HS-27A (cell line): ENCODE results near the gene TBXAS1.

ENCODE experiments used
- DNase-seq: peaks from one replicate; pipeline ENCODE4 v3.0.0-alpha.2; 2012; ENCODE audit warnings: low read depth, missing footprints

The TBXAS1 gene

DNA sequence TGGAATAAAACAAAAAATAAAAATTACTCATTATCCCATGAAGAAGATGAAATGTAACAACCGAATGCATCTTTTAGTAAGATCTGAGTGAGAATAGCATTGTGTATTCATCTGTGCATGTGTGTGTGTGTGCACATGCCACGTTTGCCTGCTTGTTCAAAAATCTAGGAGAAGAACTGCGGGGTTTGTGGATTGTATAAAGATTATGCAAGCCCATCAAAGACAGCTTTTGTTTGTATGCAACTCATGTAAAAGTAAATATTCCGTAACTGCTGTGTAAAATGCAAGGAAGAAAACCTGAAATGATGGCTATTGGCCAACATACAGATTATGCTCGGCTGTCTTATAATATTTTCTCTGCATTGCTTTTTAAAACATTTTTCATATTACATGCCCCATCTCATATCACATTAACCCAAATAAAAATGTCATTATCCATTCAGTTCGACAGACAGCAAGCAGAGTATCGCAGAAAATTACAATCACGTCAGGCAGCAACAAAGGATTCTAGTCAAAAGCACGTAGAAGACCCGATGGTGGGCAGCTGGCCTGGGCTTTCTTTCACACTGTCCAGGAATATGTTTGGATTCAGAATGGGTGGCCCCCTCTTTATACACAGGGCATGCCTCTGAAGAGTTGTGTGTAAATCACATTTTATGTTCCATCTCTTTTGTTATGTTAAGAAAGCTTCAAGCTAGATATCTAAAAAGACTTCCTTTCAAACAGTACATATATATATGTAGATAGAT, 119.7 kb downstream of the TBXAS1 start:
- no peak for DNase-seq

DNA sequence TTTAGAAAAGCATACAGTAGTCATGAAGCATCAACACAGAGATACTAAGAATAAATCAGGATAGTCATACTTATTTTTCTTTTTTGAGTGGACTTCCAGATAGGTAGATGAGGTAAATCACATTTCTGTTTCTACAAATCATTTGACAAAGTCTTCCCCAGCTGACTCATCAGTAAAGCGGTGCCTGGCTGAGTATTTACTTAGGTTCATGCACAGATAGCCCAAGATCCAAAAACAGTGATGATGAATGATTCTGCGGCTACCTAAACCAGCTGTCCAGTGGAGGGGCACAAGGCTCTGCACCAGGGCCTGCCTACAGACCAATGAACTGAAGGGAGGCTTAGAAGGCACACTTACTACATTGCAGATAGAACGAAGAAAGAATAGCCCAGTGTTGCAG, 120.6 kb downstream of the TBXAS1 start:
- DNase-seq = no peak

DNA sequence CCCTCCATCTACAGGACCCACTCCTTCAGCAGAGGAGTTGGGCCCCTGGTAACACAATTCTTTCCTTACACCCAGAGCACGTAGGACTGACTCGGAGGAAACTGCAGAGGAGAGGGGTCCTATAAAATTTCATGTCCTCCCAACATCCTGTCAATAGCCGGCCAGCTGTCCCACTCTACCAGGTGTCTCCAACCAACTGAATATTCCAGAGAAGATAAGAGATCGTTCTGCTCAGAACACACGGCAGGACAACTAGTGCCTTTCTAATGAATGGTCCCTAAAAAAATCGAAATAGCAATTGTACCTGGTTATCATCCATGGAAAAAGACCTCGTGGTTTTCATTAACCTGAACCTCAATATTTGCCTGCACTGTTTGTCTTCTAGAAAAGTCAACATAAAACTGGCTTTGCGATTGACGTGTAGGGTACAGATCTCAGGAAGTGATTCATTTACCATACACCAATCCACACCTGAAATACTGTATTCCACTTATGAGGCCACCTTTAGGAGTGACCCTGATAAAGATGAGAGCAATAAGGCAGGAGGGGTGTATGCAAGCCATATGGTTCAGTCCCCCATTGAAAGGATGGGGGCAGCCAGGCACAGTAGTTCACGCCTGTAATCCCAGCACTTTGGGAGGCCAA, 121.9 kb downstream of the TBXAS1 start:
- DNase-seq = no peak

DNA sequence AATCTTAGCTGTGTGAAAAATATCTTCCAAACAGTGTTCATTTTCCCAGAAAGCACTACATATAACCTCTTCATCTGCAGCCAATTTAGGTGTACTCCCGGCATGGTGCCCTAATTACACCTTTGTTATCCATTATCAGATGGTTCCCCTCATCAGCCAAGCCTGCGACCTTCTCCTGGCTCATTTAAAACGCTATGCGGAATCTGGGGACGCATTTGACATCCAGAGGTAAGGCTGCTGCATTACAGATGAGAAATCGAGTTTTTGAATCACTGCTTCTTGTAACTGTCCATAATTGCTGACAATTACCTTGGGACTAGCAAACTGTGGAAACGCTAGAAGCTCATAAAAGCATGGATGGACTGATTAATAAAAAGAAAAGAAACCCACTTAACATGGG, 124.2 kb downstream of the TBXAS1 start:
- no peak for DNase-seq

DNA sequence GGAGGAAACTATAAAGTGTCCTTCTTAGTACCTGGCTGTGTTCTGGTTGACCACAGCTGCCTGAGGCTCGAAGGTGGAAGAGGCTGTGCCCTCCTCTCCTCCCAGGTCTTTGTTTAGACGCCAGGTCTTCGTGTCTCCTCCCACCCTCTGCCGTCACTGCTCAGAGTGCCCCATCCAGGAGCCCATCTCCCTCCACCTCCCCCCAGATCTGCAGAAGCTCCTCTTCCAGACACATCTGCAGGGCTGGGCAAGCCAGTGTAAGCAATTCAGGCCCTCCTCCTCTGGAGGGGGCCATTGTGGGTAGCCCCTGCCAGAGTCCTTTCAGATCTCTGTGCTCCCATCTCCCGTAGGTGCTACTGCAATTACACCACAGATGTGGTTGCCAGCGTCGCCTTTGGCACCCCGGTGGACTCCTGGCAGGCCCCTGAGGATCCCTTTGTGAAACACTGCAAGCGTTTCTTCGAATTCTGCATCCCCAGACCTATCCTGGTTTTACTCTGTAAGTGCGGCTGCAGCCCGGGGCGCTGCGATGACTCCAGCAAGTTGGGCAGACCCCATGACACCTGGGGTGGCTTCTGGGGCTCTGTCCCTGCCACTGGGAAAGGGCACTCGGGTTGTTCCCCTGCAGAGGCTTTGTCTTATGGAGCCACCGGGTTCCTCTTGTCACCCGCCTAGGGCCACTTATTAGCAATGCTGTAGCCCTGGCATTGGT, 126.2 kb downstream of the TBXAS1 start:
- DNase-seq = no peak

DNA sequence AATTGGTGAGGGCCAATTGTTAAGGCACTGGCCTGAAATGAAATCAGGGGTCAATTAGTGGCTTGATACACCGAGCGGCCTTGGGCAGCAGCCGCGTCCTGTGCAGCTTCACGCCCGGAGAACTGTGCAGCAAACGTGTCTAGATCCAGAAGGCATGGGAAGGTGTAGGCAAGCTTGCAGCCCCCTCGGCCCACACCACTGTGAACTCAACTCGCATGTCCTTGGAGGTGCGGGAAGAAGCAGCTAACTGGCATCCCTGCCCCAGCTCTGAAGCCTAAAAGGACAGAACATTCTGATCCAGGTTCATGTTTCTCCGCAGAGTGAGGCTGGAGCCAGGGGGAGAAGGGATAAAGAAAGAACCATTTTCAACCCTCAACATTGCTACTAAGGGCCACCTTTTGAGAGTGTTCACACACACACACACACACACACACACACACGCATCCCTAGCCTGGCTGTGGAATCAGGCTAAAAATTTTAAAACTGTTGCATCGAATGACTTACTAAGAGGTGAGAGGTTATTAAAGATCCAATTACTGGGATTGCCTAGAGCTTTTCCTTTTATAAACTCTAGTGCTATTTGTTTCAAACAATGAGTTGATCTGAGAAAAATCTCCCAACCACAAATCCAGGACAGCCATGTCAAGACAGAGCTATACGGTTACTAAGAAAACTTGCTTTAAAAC, 129.7 kb downstream of the TBXAS1 start:
- DNase-seq = no peak

DNA sequence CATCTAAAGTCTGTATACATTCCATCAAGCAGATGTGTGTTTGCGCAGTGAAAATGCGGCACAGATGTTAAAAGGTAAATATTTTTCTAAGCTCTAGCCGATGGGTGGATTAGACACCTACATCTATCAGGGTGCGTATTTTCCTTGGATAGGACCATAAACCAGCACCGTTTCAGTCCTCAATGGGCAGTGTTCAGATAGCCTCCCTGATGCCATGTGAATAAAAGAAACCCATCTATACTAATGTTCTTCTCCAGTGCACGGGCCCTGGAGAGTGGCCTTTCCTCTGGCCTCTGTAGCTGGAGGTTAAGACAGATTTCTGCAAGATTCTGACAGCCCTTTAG, 130.2 kb downstream of the TBXAS1 start:
- DNase-seq = no peak

DNA sequence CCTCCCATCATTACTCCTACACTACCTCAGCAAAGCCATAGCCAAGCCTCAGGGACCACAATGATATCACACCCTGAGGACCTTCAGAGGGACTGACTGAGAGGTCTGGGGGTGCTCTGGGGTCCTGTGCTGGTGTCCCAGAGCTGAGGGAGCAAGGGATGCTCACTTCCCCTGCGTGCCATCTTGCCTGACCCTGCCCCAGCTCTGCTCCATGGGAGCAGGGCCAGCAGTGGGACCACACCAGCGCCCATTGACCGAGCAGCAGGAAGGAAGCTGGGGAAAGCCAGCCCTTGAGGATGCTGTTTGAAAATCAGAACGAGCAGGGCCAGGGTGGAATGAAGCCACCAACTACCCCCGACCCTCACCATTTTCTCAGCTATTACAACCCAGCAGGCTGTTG, 130.7 kb downstream of the TBXAS1 start:
- no peak for DNase-seq

DNA sequence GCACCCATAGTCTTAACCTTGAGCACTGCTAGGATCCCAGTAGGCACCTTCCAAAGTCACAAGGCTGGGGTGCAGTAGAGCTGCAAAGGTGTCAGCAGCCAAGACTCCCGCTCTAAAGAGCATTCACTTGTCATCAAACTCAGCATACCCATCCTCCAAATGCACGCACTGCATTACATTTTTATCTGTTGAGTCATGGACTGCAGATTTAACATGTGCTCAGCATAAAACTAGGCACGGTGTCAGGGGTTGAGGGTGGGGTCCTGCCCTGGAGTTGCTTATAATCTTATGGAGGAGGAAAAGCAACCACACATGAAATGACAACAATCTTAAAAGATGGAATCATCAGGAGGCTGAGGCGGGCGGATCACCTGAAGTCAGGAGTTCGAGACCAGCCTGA, 131.1 kb downstream of the TBXAS1 start:
- no peak for DNase-seq

DNA sequence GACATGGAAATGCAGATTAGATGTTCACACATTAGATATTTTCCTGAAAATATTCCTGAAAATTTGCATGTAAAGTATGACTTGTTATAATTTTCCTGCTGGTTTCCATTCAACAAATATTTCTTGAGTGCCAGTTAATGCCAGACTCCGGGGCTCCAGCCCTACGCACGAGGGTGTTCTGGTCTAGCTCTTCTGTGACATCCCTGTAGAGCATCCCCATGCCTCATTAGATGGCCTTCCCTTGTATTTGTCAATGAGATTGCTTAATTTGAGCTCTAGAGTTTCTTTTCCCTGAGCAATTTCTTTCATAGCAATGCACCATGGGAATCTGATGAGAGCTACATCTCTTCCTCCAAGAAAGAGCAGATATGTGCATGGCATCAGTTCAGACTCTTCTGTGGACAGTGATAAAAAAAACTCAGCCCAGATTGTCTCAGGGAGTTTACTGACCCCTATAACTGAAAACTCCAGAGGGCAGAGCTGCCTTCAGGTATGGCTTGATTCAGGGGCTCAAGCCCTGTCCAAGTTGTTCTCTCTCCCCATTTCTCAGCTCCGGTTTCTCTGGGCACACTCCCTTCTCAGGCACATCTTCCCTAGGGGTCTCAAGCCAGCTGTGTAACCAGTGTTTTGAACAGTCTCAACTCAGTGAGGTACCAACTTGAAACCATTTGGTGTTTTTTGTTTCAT, 137.0 kb downstream of the TBXAS1 start:
- no peak for DNase-seq

DNA sequence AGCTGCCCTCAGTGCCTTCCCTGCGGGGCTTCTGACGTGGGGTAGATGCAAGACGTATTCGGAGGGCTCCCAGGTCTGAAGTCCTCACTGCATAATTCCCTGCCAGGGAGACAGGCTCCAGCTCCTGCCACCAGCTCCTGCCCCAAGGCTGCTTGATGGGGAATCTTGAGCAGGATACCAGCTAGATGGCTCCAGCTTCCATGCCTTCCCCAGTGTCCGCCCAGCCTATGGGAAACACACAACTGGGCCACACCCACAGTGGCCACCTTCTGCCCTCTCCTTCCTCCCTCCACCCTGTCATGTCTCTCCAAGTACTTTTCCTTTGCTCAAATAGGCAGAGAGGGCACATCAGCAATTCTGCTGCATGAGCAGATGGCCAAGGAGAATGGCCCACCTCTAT, 137.9 kb downstream of the TBXAS1 start:
- DNase-seq = no peak

DNA sequence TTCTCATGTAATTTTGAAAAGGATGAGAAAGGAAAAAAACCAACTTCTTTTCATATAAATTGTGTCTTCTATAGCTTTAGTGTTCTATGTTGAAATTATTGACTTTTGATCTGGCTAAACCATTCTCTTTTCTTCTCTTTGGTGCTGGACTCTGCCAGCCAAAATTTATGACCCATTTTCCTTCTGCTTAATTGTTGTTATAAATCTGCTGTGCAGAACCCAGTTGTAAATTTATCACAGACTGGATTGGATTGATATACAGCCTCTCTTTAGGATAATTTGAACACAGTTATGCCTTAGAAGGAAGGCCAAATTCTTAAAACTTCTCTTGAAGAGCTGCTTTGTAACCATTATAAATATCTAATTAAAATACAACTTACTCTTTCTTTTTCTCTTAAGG, 139.9 kb downstream of the TBXAS1 start:
- no peak for DNase-seq

DNA sequence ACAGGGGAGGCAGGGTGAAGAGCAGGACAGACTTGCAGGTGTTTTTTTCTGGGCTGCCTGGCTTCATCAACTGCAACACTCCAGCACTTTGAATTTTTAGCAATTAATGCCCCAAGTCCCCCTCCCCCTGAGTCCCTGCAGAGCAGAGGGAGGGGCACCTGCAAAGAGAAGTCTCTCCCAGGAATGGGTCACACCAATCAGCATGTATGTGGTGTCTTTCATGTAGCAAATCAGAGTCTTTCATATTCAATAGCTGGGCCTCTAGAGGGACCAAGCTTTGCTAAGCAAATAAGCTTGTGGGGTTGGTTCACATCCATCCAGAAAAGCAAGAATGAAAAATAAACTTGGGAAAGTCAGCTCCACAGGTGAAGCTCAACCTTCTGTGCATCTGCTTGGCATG, 143.0 kb downstream of the TBXAS1 start:
- DNase-seq = no peak

DNA sequence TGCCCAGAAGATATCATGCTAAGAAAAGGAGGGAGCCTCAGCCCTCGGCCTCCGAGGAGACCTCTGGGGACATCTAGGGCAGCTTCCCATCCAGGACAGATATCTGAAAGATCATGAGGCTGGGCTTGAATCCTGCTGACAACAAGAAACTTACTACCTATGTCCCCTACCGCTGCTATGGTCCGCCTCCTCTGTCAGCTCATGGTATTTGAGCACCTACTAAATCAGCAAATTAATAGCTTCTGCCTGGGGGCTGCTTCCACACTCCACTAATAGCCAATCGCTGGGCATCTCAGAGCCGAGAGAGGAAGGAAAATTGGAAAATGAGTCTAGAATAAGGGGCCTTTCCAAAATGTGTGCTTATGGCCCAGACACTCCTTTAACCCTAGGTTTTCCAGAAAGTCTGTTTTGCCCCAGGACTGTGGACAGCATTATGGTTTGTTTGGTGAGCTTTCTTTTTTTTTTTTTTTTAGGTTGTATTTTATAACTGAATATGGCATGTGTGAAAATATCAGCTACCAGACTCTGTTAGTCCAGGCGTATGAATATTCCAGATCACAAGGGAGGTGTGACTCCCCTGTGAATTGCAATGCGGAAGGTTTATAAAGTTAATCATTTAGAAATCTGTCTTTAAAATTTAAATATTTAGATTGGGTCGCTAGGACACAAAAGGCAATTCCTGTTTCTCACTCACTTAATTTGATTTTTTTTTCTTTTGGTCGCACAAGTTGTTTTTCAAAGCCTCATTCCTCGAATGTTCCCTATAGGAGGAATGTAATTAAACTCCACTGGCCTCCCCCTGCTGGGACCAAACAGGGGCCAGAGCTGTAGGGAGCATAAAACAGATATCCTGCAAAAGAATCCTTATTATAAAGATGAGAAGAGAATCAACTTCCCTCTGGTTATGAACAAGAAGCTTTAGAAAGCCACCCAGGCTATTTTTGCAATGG, 144.3 kb downstream of the TBXAS1 start:
- DNase-seq = no peak

DNA sequence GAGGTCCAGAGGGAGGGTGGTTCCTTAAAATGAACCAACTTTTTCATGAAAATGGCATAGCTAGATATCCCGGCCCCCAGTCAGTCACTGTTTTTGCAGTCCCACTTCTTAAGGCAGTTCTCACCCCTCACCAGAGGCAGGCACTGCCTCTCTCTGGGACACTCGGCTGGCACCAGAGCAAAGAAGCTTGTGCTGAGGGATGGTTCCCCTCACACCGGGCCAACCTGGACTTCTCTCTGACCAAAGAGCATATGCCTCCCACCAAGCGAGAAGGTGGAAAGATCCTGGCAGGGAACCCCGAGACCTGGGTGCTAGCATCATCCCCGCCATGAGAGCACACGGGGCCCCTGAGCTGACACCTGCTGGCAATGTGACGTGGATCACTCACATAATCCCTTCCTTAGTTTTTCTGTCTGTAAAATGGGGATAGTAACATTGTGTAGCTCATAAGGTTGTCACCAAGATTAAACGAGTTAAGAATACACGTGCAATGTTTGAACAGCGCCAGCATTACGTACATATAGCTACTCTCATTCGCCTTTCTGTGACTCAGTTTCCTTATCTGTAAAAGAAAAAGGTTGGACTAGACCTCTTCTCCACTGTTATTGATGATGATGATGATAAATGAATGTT, 145.2 kb downstream of the TBXAS1 start:
- no peak for DNase-seq

DNA sequence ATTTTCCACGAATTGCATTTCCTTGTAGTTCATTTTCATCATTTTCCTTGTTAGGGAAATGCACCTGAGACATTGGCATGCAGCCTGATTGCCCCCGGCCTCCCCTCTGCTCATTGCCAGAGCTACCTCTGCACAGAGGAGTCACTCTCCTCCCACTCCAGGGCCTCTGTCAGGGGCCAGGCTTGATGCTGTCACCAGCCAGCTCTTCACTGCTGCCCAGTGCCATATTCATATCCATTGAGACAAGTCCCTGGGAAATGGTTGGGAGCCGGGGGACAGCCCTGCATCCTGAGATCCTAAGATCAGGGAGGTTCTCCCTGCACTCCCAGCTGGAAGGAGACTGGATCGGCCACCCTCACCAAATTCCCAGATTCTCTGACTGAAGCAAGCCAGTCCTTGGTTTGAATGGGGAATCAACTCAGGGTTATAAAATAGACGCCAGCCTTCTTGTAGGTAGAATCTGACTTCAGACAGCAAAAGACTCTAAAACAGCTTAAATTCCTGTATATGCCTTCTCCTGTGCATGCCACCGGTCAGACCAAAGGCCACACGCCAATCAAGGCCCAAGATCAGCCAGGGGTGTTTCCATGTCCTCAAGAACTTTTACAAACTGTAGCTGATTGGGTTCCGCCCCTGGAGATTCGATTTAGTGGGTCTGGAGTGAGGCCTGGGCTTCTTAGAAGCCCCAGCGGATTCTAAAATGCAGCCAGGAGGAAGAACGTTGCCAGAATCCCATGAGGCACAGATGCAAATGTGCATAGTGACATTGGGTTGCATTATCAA, 147.2 kb downstream of the TBXAS1 start:
- no peak for DNase-seq

DNA sequence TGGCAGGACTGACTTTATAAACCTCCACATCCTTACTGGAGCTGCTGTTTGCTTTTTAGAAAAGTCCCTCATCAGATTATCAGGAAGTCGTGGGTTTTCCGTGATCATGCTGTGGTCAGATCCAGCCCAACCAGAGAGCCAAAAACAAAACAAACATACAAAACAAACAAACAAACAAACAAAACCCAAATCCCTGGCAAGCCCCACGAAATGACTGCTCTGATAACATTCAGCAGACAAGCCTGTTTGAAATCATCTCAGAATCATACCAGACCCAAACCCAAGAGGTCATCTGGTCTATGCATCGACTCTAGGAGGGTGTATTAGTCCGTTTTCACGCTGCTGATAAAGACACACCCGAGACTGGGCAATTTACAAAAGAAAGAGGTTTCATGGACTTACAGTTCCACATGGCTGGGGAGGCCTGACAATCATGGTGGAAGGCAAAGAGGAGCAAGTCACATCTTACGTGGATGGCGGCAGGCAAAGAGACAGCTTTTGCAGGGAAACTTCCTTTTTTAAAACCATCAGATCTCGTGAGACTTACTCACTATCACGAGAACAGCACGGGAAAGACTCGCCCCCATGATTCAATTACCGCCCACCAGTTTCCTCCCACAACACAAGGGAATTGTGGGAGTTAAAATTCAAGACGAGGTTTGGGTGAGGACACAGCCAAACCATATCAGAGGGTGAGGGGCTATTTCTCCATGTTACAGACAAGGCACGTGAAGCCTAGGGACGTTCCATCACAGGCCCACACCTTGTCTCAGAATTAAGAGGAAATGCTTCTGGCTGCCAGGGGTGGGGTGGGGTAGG, 148.0 kb downstream of the TBXAS1 start:
- DNase-seq = no peak

DNA sequence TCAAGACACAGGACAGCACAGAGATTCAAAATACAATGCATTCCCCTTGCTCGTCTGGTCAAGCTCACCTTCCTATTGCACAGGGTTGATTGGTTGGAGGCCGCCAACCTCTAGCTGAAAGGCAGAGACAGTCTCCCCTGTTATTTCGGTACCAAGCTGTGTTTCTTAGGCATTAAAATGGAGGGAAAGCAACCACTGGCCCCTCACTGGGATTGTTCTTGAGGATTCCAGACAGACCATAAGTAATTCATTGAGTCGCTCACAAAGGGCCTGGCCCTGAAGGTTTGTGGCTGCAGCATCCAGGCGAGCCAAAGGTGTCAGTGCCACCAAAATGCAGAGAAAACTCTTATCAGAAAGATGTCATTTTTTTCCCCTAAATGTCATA, 152.4 kb downstream of the TBXAS1 start:
- DNase-seq = no peak
